GM18520 (cell line): ENCODE results near the gene CDCP2.
"Not testable (repeated sequence)": the region's sequence is repeated elsewhere in the genome, so short reads cannot be mapped to it uniquely, and the experiment has no call there.

ENCODE experiments used
- ATAC-seq: cut with Tn5 transposase; IDR thresholded peaks from one replicate; pipeline ENCODE4 v1.9.1; 2021; ENCODE audit not compliant: unreplicated experiment

Gene CDCP2

DNA sequence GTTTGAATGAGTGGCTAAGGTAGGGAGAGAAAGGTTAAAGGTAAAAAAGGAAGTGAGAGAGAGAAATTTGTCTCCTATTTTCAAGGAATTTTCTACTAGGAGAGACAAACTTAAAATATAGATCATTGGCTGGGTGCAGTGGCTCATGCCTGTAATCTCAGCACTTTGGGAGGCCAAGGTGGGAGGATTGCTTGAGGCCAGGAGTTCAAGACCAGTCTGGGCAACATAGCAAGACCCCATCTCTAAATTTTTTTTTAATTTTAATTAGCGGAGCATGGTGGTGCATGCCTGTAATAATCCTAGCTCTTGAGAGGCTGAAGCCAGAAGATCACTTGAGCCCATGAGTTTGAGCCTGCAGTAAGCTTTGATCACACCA is 58.1 kb downstream of the CDCP2 start:
- ATAC-seq = not testable (repeated sequence)

DNA sequence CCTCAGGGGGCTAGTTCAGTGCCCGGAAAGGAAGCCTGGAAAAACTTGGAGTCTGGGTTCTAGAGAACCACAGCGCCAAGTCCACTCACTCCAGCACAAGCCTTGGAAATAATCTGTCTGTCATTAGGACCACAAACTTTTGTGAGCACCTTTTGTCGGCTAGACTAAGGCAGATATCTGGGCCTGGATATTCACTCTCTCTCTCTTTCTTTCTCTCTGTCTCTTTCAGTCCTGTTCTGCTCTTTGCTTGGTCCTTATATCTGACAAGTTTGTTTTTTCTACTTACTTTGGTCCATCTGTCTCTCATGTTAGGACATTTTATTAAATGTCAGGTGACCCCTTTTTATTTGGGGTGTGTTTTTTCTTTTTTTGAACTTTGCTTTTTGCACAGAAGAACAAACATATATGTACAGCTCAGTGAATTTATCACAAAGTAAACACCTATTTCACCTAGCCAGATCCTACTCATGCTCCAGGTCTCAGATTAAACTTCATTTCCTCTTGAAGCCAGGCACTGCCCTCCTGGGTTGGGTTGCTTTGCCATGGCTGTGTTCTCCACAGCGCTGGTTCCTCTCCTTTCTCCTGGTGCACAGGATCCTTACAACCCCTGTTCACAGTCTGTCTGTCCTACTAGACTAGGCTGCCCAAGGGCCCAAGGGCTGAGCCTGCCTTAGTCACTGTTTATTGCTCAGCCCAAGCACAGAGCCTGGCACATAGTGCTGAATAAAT is 58.6 kb downstream of the CDCP2 start:
- no peak for ATAC-seq

DNA sequence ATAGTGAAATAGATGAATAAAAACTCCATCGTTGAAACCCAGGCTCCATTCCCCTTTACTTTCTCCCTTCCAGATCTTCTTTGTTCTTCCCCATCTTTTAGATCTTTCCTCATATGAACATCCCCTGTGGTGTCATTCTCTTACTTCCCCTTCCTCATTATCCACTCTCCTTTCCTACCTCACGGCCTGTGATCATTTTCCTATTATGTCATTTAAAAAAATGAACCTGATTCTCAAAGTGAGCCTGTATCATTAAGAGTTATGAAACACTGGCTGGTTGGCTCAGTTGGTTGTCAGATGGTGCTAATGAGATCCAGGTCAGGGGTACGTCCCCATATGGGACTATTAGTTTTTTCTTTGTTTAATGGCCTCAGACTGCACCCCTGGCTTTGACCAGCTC is 61.1 kb downstream of the CDCP2 start:
- ATAC-seq = no peak

DNA sequence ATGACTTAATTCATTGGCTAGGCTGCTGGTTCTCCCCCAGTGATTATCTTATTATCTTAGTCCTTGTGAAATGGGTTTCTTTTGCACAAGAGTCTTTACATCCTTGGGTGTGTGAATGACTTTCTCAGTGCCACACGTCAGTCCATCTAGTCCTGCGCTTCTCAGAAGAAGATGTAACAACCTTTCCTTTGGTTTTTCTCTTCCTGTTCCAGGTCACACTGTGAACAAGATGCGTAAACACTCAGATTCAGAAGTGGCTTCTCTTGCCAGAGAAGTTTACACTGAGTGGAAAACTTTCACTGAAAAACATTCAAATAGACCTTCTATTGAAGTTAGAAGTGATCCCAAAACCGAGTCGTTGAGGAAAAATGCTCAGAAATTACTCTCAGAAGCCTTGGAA is 64.4 kb downstream of the CDCP2 start:
- no peak for ATAC-seq

DNA sequence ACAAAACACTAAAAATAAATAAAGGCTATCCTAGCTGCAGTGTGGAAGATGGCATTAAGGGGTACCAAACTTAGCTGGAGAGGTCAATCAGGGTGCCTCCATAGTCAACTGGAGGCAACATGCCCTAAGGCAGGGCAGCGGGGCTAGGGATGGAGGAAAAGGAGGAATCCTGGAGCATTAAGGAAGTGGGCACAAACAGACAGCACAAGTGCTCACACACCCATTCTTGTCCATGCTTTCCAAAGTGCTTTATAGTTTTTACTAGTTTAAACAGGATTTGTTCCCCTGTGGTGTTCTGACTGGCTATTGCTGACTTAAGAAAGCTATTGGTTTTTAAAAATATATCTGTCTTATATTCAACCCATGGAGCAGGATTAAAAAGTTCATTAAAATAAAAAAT is 66.0 kb downstream of the CDCP2 start:
- ATAC-seq = no peak

DNA sequence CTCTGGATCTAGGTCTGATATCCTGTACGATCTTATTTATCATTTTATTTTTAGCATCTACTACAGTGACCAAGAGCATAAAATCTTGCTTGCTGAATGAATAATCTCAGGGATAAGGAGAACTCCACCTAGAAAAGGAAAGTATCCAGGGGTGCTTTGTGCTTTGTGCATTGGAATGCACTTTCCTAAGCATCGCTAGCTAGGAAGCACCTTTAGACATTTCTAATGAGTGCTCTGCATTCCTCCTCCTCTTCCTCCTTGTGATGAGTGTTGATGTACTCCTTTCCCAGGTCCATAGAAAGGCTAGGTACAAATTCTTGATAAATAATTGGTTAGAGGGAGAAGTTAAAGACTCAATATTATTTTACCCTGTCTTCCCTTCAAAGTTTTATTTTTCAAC is 68.0 kb downstream of the CDCP2 start:
- no peak for ATAC-seq
